Pulmonary artery endothelial cell (primary cell): Measurements from ENCODE around the gene GGT5. TPM values are rescaled to one million over a fixed set of nuclear protein-coding genes. Genes with fewer than 3 reads are reported as not detected.

Experiments used
- total RNA-seq: library from RNA; depleted of rRNA; stranded (reverse); fragments of >200 nt; gene quantifications from 2 replicates; pipeline ENCODE4 v1.2.3, GENCODE V29; 2014

The GGT5 gene
- total RNA-seq, 1 donor from 2014 or later: 7.0 TPM

Other genes starting within 250 kb of the GGT5 start
- not detected in 2 replicates for gene GSTT4, start 239.6 kb downstream of the GGT5 start, total RNA-seq
- 29.1 and 52.8 TPM in 2 replicates for gene CABIN1, start 233.8 kb downstream of the GGT5 start, total RNA-seq
- gene SUSD2, start 63.6 kb downstream of the GGT5 start, total RNA-seq: 0.07 and 0.18 TPM in 2 replicates
- gene SPECC1L, start 25.7 kb upstream of the GGT5 start, total RNA-seq: 42.0 and 61.7 TPM in 2 replicates
- gene ADORA2A, start 182.5 kb upstream of the GGT5 start, total RNA-seq: 35.5 and 113 TPM in 2 replicates